Activated CD8-positive, alpha-beta memory T cell treated with anti-CD3 and anti-CD28 coated beads, Interleukin-2, amount 50 U/mL, for 48 hours (primary cell): ENCODE data around the gene KRT6C.
"Not testable (repeated sequence)": the region's sequence is repeated elsewhere in the genome, so short reads cannot be mapped to it uniquely, and the experiment has no call there.

Source experiments
- DNase-seq: peaks from one replicate; pipeline ENCODE4 v3.0.0-alpha.2; 2020

The KRT6C gene

GRCh38 chr12:52473768-52474167, at the start of gene KRT6C:
Gene KRT6C (minus strand): TSS chr12:52473805. CDS start chr12:52473737, 68 bp downstream.
- DNase-seq, result no peak

- peak; percentile 36 for DNase-seq
Observed at GRCh38 chr12:52522346-52523011, 48.9 kb upstream of the KRT6C start.

- no peak for DNase-seq
Observed at GRCh38 chr12:52521568-52522266, 48.1 kb upstream of the KRT6C start.

GRCh38 chr12:52521175-52521567, 47.6 kb upstream of the KRT6C start:
- DNase-seq, result no peak

GRCh38 chr12:52519826-52520662, 46.4 kb upstream of the KRT6C start, which contains the start of gene KRT5:
Gene KRT5 (minus strand): TSS chr12:52520394. CDS start chr12:52520296, 98 bp downstream.
- DNase-seq, result peak; percentile 28

- DNase-seq, result no peak
Observed at GRCh38 chr12:52519387-52519703, 45.7 kb upstream of the KRT6C start.

GRCh38 chr12:52518574-52519386, 45.2 kb upstream of the KRT6C start:
- DNase-seq, result no peak

GRCh38 chr12:52517888-52518287, 44.3 kb upstream of the KRT6C start:
- DNase-seq, result no peak

- no peak for DNase-seq
Observed at GRCh38 chr12:52517005-52517835, 43.6 kb upstream of the KRT6C start.

- DNase-seq, result no peak
Observed at GRCh38 chr12:52515927-52516831, 42.6 kb upstream of the KRT6C start.

GRCh38 chr12:52515319-52515646, 41.7 kb upstream of the KRT6C start:
- no peak for DNase-seq

GRCh38 chr12:52514471-52515318, 41.1 kb upstream of the KRT6C start:
- DNase-seq, result no peak

- no peak for DNase-seq
Observed at GRCh38 chr12:52513736-52514135, 40.1 kb upstream of the KRT6C start.

- no peak for DNase-seq
Observed at GRCh38 chr12:52508211-52508610, 34.6 kb upstream of the KRT6C start.

- no peak for DNase-seq
Observed at GRCh38 chr12:52506858-52507715, 33.5 kb upstream of the KRT6C start.

GRCh38 chr12:52502877-52503276, 29.3 kb upstream of the KRT6C start:
- no peak for DNase-seq

- no peak for DNase-seq
Observed at GRCh38 chr12:52501490-52501889, 27.9 kb upstream of the KRT6C start.

- not testable (repeated sequence) for DNase-seq
Observed at GRCh38 chr12:52500574-52500973, 27.0 kb upstream of the KRT6C start.
